OCI-LY1 (cell line): ENCODE data around the gene SEMA3F.
A peak's percentile ranks its signal among the peaks of the same experiment; 100 is the strongest.

Experiments used
- EZH2 ChIP-seq: fragments of 200-600 bp; sonication (generic), shearing (Covaris generic); IDR thresholded peaks from 2 replicates; pipeline ENCODE4 v1.8.0; 2017; ENCODE audit warnings: borderline replicate concordance, mixed run types, mild to moderate bottlenecking, antibody characterized with exemption, low read length, moderate library complexity, mixed read lengths
- TF ChIP-seq, protein P1 (sequence below): fragments of 200-600 bp; sonication (generic), shearing (Covaris generic); IDR thresholded peaks from 2 replicates; pipeline ENCODE4 v1.5.1; 2017; ENCODE audit warnings: mild to moderate bottlenecking, antibody characterized with exemption, low read length, moderate library complexity, mixed read lengths

DNA sequence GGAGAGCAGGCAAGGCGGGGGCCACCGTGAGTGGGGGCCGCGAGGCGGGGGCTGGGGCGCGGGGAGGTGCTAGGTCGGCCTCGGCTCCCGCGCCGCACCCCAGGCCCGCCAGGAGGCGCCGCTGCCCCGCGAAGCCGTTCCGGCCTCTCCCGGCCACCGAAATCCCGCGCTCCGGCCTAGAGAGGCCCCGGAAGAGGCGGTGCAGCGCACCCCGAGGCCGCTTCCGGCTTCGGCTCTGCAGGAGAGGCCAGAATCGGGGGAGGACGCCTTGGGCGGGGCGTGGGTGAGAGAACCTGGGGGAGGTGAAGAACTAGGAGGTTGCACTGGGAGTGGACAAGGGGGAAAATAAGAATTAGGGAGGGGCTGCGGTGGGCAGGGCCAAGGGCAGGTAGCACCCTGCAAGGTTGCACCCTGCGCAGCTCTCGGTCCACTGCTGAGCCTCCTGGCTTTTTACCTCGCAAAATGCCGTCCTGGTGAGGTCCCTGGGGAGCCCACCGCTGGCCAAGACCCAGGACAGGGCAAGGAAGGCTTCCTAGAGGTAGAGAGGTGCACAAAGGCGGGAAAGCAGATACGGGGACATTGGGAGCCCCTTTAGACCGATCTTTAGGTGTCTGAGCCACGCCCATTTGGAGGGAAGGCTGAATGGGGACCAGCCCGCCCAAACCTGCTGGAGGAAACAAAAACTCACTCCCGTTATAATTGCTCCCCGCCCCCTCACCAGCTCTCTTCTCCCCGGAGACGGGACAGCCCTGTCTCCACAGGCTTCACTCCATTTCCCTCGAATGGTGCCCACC is 72.5 kb downstream of the SEMA3F start:
- TF ChIP-seq, protein P1, sequence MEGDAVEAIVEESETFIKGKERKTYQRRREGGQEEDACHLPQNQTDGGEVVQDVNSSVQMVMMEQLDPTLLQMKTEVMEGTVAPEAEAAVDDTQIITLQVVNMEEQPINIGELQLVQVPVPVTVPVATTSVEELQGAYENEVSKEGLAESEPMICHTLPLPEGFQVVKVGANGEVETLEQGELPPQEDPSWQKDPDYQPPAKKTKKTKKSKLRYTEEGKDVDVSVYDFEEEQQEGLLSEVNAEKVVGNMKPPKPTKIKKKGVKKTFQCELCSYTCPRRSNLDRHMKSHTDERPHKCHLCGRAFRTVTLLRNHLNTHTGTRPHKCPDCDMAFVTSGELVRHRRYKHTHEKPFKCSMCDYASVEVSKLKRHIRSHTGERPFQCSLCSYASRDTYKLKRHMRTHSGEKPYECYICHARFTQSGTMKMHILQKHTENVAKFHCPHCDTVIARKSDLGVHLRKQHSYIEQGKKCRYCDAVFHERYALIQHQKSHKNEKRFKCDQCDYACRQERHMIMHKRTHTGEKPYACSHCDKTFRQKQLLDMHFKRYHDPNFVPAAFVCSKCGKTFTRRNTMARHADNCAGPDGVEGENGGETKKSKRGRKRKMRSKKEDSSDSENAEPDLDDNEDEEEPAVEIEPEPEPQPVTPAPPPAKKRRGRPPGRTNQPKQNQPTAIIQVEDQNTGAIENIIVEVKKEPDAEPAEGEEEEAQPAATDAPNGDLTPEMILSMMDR: peak; percentile 78
- TF ChIP-seq EZH2: no peak
